Adrenal gland (tissue), 12 donors: Measurements from ENCODE around the gene ITGAV. TPM values are rescaled to one million over a fixed set of nuclear protein-coding genes. Genes with fewer than 3 reads are reported as not detected.

Experiments used
- DNase-seq, 7 donors: peaks; one replicate each; pipeline ENCODE4 v3.0.0-alpha.2; 2019 to 2020
- H3K27ac ChIP-seq, 5 donors: fragments of 200-600 bp; sonication (generic) in 4 of 5; 1 replicate in 3 of 5; 2 replicates in 2 of 5; pipeline versions ENCODE4 v1.5.1 to v1.8.0; 2016 to 2020; ENCODE audit warnings: mild to moderate bottlenecking in 1 of 5
- H3K27me3 ChIP-seq: fragments of 200-600 bp; 2 replicates; pipeline ENCODE4 v1.8.0; 2021
- H3K36me3 ChIP-seq, 2 donors: fragments of 200-600 bp; replicated peaks in 1 of 2; 1 replicate in 1 of 2; 2 replicates in 1 of 2; pipeline versions ENCODE4 v1.5.1 to v1.8.0; 2018 to 2022
- H3K4me1 ChIP-seq, 2 donors: fragments of 200-600 bp; replicated peaks in 1 of 2; 1 replicate in 1 of 2; 2 replicates in 1 of 2; pipeline versions ENCODE4 v1.5.1 to v1.8.0; 2018 to 2021
- H3K4me3 ChIP-seq, 4 donors: fragments of 200-600 bp; sonication (generic) in 3 of 4; one replicate each; pipeline ENCODE4 v1.5.1; 2016 to 2018
- H3K9me3 ChIP-seq, 3 donors: fragments of 200-600 bp; sonication (generic) in 1 of 3; replicated peaks in 1 of 3; 1 replicate in 2 of 3; 2 replicates in 1 of 3; pipeline versions ENCODE4 v1.5.1 to v1.8.0; 2016 to 2021
- POLR2A ChIP-seq, 2 donors: fragments of 450-650 bp; IDR thresholded peaks; one replicate each; pipeline ENCODE4 v1.6.1; 2017; ENCODE audit warnings: antibody characterized with exemption in 2 of 2, mild to moderate bottlenecking in 2 of 2, moderate library complexity in 1 of 2
- WGBS, 4 donors: extraction: QIAGEN DNeasy Blood & Tissue Kit in 2 of 4; methylation state at CpG; one replicate each; pipeline versions ENCODE4 v1.1.5 to v1.1.7; 2013 to 2017; 5-methylcytosine and 5-hydroxymethylcytosine counted together
- intact Hi-C, 2 donors: fragments of 100-400 bp; cut with DNase I; formaldehyde crosslinking; loops; one replicate each; pipeline versions ENCODE4 v1.14.1 to v1.15.0; 2022 to 2023
- polyA plus RNA-seq, 3 donors: library from polyadenylated mRNA; stranded (reverse); fragments of 200-250 nt in 2 of 3; fragments of 350-450 nt in 1 of 3; fragmentation: Illumina TruSeq in 1 of 3; extraction: RNeasy Lipid Tissue Mini Kit (QIAGEN cat#74804) in 1 of 3; gene quantifications; one replicate each; pipeline ENCODE4 v1.2.3, GENCODE V29; 2013 to 2014
- total RNA-seq, 9 donors: library from RNA; depleted of rRNA in 4 of 9; stranded (reverse); fragments of >200 nt in 4 of 9; fragments of 120-200 nt in 1 of 9; fragmentation: NEBNext Ultra II Directional in 1 of 9; extraction: Animal tissue kit (Norgen Biotek cat#: 25700) in 1 of 9; gene quantifications; one replicate each; pipeline versions ENCODE4 v1.1.0 to v1.2.4, GENCODE V29; 2013 to 2023
- TF ChIP-seq, protein P1 (sequence below), 6 experiments: fragments of 450-650 bp in 4 of 6; fragments of 200-600 bp in 2 of 6; sonication (generic) in 1 of 6; IDR thresholded peaks; 1 replicate in 5 of 6; 2 replicates in 1 of 6; pipeline versions ENCODE4 v1.5.1 to v1.8.0; 2016 to 2021; ENCODE audit warnings: antibody characterized with exemption in 6 of 6, mild to moderate bottlenecking in 2 of 6, moderate library complexity in 1 of 6
- donor health status: healthy with polysubstance abuse.
- donor health status: Bipolar disorder and iron deficiency.
- donor health status: DM: yes; HTN: yes; CAD: no.
- donor health status: DM: no; HTN: no; CAD: no.
- donor health status: DM: no; HTN: no; CAD: no.
- donor health status: DM: yes; HTN: yes; CAD: no.

The ITGAV gene
- total and polyA plus RNA-seq, 12 donors = 8.9 to 214 (median 112) TPM

DNA sequence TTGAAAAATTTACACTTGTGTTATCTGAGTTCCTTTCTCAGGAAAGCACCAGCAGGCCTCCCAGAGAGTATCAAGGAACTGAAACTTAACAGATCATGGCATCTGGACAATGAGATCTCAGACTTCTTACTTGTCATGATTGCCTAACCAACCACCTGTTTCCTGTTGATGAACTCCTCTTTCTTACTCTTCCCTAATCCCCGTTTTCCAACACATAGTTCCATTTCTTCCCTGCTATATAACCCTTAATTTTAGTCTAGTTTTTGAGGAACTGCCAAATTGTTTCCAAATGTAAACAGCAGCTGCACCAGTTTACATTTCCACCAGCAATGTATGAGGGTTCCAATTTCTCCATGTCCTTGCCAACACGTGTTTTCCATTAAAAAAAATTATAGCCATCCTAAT is 98.0 kb downstream of the ITGAV start:
- Histone ChIP-seq H3K27ac (no peak overlapping the region), H3K27me3 (no peaks in the 10 kb centered on the region), H3K9me3 (no peaks in the 10 kb centered on the region), H3K4me3 (no peak overlapping the region), H3K4me1 (no peaks in the 10 kb centered on the region), H3K36me3 (no peaks in the 10 kb centered on the region)
- TF ChIP-seq, protein P1, sequence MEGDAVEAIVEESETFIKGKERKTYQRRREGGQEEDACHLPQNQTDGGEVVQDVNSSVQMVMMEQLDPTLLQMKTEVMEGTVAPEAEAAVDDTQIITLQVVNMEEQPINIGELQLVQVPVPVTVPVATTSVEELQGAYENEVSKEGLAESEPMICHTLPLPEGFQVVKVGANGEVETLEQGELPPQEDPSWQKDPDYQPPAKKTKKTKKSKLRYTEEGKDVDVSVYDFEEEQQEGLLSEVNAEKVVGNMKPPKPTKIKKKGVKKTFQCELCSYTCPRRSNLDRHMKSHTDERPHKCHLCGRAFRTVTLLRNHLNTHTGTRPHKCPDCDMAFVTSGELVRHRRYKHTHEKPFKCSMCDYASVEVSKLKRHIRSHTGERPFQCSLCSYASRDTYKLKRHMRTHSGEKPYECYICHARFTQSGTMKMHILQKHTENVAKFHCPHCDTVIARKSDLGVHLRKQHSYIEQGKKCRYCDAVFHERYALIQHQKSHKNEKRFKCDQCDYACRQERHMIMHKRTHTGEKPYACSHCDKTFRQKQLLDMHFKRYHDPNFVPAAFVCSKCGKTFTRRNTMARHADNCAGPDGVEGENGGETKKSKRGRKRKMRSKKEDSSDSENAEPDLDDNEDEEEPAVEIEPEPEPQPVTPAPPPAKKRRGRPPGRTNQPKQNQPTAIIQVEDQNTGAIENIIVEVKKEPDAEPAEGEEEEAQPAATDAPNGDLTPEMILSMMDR (IDR thresholded peaks at IDR 0.05) = no peak
- TF ChIP-seq POLR2A (IDR thresholded peaks at IDR 0.05) = no peak
- intact Hi-C loops = no loop called here
- WGBS, 4 donors = 74 to 84% (median 82%) methylated on average over 2 of the region's 2 CpGs
- DNase-seq = no peak

DNA sequence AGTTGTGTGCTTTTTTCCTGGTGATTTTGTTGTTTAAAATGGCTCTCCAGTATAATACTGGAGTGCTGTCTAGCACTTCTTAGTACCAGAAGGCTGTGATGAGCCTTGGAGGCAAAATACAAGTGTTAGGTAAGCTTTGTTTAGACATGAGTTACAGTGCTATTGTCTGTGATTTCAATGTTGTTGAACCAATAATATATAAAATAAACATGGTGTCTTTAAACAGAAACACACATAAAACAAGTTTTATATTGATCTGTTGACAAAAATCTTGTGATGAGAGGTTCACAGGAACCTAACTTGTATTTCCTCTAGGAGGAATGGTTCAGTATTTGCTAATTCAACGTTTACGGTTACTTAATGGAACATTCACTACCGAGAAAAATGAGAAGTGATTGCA is 99.0 kb downstream of the ITGAV start:
- intact Hi-C loops = no loop called here
- Histone ChIP-seq H3K4me1 (peaks cover 0 to 5% of the 10 kb centered on the region in 2 donors), H3K9me3 (no peaks in the 10 kb centered on the region), H3K36me3 (no peaks in the 10 kb centered on the region), H3K27me3 (no peaks in the 10 kb centered on the region), H3K4me3 (no peak overlapping the region), H3K27ac (no peak overlapping the region)
- no peak for DNase-seq
- TF ChIP-seq POLR2A (IDR thresholded peaks at IDR 0.05) = no peak
- TF ChIP-seq, protein P1 (IDR thresholded peaks at IDR 0.05) = no peak
- WGBS, 4 donors = 88 to 96% (median 94%) methylated on average over 3 of the region's 3 CpGs

DNA sequence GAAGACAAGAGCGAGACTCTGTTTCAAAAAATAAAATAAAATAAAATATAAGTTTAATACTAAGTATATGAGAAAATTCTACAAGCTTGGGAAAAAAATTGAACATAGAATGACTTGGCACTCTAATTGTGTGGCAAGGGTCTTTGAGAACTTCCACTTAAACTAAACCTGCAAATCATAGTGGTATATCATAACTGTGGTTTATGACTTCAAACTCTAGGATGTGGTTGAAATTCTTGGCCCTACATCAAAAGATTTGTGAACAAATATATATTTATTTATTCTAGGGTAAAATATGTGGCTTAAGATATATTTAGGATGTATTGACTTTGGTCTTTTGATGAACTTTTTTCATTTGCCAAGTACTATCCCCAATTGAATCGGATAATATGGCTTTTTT is 100.9 kb downstream of the ITGAV start:
- TF ChIP-seq, protein P1 (IDR thresholded peaks at IDR 0.05) = no peak
- no peak for TF ChIP-seq POLR2A (IDR thresholded peaks at IDR 0.05)
- Histone ChIP-seq H3K4me3 (no peak overlapping the region), H3K9me3 (no peaks in the 10 kb centered on the region), H3K27ac (no peak overlapping the region), H3K36me3 (no peaks in the 10 kb centered on the region), H3K4me1 (peaks cover 4 to 17% of the 10 kb centered on the region in 2 donors), H3K27me3 (no peaks in the 10 kb centered on the region)
- intact Hi-C loops = no loop called here
- 95 to 98% (median 97%) methylated on average over 2 of the region's 2 CpGs for WGBS, 4 donors
- no peak for DNase-seq

DNA sequence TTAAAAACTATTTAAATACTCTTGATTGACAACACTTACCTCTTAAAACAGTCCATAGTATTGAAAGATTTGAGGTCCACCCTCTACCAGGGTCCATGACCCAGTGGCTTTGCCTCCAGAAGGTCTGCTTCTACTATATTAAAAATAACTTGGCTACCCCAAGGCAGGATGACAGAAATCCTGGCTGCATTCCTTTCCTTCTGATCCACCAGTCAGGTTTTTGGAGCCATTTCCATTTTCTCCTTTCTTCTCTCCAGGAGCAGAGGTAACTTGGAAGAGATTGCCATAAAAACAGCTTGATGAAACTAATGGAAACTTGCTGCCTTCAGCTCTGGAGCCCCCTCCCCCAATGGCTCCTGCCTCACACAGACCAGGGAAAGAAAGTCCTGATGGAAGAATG is 101.4 kb downstream of the ITGAV start:
- Histone ChIP-seq H3K4me1 (peaks cover 4 to 19% of the 10 kb centered on the region in 2 donors), H3K9me3 (no peaks in the 10 kb centered on the region), H3K27me3 (no peaks in the 10 kb centered on the region), H3K36me3 (no peaks in the 10 kb centered on the region), H3K4me3 (no peak overlapping the region), H3K27ac (no peak overlapping the region)
- TF ChIP-seq, protein P1 (IDR thresholded peaks at IDR 0.05) = no peak
- TF ChIP-seq POLR2A (IDR thresholded peaks at IDR 0.05) = no peak
- no peak for DNase-seq
- intact Hi-C loops = no loop called here
